Subcutaneous adipose tissue (tissue), 4 donors: ENCODE measurements around the gene NFATC3. TPM values are rescaled to one million over a fixed set of nuclear protein-coding genes. Genes with fewer than 3 reads are reported as not detected.

Experiments used
- total RNA-seq, 4 donors: library from RNA; depleted of rRNA; stranded (reverse); fragments of >200 nt; gene quantifications; one replicate each; pipeline ENCODE4 v1.1.0, GENCODE V29; 2016
- TF ChIP-seq, protein P1 (sequence below): fragments of 450-650 bp; IDR thresholded peaks from one replicate; pipeline ENCODE4 v1.5.1; 2016; ENCODE audit warnings: low read depth, mild to moderate bottlenecking, control low read depth, antibody characterized with exemption, moderate library complexity

The NFATC3 gene
- total RNA-seq, 4 donors from 2014 or later: 39.9 to 47.6 (median 45.5) TPM

DNA sequence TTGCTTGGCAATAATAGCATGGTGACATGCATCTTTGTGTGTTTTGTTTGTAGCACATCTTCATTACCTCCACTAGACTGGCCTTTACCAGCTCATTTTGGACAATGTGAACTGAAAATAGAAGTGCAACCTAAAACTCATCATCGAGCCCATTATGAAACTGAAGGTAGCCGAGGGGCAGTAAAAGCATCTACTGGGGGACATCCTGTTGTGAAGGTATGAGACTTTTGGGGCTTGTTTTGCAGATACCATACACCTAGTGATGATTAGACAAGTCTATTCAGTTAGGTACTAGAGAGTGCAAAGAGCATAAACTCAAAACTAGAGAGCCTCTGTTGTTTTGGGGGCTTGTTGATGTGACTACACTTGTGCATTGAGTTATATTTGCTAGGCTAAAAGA is 41.2 kb downstream of the NFATC3 start:
- TF ChIP-seq, protein P1, sequence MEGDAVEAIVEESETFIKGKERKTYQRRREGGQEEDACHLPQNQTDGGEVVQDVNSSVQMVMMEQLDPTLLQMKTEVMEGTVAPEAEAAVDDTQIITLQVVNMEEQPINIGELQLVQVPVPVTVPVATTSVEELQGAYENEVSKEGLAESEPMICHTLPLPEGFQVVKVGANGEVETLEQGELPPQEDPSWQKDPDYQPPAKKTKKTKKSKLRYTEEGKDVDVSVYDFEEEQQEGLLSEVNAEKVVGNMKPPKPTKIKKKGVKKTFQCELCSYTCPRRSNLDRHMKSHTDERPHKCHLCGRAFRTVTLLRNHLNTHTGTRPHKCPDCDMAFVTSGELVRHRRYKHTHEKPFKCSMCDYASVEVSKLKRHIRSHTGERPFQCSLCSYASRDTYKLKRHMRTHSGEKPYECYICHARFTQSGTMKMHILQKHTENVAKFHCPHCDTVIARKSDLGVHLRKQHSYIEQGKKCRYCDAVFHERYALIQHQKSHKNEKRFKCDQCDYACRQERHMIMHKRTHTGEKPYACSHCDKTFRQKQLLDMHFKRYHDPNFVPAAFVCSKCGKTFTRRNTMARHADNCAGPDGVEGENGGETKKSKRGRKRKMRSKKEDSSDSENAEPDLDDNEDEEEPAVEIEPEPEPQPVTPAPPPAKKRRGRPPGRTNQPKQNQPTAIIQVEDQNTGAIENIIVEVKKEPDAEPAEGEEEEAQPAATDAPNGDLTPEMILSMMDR: no peak

DNA sequence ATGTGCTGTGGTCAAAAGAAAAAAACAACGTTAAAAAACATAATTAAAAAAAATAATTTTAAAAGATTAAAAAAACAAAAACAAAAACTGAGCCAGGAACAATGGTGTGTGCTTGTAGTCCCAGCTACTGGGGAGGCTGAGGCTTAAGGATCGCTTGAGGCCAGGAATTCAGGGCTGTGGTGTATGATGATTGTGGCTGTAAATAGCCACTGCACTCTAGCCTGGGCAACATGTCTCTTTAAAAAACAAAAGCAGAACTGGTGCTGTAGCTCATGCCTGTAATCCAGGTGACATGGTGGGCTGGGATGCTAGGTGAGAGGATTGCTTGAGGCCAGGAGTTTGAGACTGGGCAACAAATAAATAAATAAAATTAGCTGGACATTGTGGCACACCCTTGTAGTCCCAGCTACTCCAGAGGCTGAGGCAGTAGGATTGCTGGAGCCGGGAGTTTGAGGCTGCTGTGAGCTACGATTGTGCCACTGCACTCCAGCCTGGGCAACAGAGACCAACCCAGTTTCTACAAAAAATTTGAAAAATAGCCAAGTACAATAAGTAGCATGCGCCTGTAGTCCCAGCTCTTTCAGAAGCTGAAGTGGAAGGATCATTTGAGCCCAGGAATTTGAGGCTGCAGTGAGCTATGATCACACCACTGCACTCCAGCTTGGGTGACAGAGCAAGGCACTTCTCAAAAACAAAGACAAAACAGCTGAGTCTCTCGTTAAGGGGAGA is 43.6 kb downstream of the NFATC3 start:
- TF ChIP-seq, protein P1: no peak

- TF ChIP-seq, protein P1: no peak
Measured at GRCh38 chr16:68130520-68130919, 45.4 kb downstream of the NFATC3 start.

GRCh38 chr16:68131813-68132706 is 46.9 kb downstream of the NFATC3 start:
- TF ChIP-seq, protein P1: no peak

GRCh38 chr16:68134644-68135043 is 49.5 kb downstream of the NFATC3 start:
- TF ChIP-seq, protein P1: no peak

DNA sequence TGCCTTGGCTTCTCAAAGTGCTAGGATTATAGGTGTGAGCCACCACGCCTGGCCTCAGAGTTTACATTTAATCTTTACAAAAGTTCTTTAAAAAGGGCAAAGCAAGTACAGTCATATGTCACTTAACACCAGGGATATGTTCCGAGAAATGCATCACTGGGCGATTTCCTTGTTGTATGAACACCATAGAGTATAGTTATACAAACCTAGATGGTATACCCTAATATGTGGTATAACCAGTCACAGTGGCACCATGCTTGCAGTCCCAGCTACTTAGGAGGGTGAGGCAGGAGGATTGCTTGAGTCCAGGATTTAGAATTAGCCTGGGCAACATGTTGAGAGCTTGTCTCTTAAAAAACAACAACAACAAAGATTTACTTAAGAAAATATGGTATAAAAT is 51.3 kb downstream of the NFATC3 start:
- TF ChIP-seq, protein P1: no peak

- TF ChIP-seq, protein P1: no peak
Measured at GRCh38 chr16:68144008-68144407, 58.8 kb downstream of the NFATC3 start.
